Mammary epithelial cell (primary cell): ENCODE measurements around the gene CFHR2.
"Not testable (repeated sequence)": the region's sequence is repeated elsewhere in the genome, so short reads cannot be mapped to it uniquely, and the experiment has no call there.

Experiments
- EZH2 ChIP-seq: IDR thresholded peaks from 2 replicates; pipeline ENCODE4 v1.6.1; 2012; ENCODE audit warnings: low read length, inconsistent platforms, borderline replicate concordance
- TF ChIP-seq, protein P1 (sequence below), 2 donors: IDR thresholded peaks in 1 of 2; conservative IDR thresholded peaks in 1 of 2; 2 replicates each; pipeline ENCODE4 v1.5.1; 2011 to 2012; ENCODE audit warnings: inconsistent platforms in 2 of 2, low read length in 2 of 2, mild to moderate bottlenecking in 2 of 2, control low read depth in 1 of 2, low read depth in 1 of 2; ENCODE audit not compliant: insufficient read depth in 1 of 2; ENCODE audit errors: extremely low read depth in 1 of 2

DNA sequence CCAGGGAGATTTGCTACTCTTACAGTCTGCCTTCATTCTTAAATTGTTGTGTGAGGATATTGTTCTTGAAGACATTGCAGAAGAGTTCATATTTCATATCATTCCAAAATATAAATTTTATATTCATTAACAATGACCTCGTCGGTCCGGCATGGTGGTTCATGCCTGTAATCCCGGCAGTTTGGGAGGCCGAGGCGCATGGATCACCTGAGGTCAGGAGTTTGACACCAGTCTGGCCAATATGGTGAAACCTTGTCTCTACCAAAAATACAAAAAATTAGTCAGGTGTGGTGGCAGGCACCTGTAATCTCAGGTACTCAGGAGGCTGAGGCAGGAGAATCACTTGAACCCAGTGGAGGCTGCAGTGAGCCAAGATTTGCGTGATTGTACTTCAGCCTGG lies 38.7 kb downstream of the CFHR2 start:
- TF ChIP-seq, protein P1, sequence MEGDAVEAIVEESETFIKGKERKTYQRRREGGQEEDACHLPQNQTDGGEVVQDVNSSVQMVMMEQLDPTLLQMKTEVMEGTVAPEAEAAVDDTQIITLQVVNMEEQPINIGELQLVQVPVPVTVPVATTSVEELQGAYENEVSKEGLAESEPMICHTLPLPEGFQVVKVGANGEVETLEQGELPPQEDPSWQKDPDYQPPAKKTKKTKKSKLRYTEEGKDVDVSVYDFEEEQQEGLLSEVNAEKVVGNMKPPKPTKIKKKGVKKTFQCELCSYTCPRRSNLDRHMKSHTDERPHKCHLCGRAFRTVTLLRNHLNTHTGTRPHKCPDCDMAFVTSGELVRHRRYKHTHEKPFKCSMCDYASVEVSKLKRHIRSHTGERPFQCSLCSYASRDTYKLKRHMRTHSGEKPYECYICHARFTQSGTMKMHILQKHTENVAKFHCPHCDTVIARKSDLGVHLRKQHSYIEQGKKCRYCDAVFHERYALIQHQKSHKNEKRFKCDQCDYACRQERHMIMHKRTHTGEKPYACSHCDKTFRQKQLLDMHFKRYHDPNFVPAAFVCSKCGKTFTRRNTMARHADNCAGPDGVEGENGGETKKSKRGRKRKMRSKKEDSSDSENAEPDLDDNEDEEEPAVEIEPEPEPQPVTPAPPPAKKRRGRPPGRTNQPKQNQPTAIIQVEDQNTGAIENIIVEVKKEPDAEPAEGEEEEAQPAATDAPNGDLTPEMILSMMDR (conservative IDR thresholded peaks at IDR 0.05 in 1 of 2, IDR thresholded peaks at IDR 0.05 in 1 of 2; ENCODE audit: extremely low read depth in 1 of 2, insufficient read depth in 1 of 2, low read depth in 1 of 2, low read length in 2 of 2) = not testable (repeated sequence)
- not testable (repeated sequence) for TF ChIP-seq EZH2
